ENCODE data around the gene CCSAP.

CCSAP gene

DNA sequence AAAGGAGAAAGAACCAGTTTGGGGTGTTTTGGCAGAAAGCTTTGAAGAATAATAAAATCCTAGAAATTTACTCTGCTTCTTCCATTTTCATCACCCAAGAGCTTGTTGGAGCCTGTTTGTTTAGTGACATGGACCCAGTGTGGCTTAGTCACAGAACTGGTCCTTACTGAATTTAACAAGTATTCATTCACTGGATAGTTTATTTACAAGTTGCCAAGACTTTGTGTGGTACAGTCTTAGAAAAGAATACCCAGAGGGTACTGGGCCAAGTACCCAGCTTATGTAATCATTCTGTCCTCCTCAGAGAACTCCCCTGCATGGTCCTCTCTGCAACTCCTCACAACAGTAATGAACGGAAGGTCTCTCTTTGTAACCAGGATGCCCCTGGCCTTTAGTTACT is 55.6 kb downstream of the CCSAP start:
- no peak for DNase-seq (ENCODE audit: low spot score)

DNA sequence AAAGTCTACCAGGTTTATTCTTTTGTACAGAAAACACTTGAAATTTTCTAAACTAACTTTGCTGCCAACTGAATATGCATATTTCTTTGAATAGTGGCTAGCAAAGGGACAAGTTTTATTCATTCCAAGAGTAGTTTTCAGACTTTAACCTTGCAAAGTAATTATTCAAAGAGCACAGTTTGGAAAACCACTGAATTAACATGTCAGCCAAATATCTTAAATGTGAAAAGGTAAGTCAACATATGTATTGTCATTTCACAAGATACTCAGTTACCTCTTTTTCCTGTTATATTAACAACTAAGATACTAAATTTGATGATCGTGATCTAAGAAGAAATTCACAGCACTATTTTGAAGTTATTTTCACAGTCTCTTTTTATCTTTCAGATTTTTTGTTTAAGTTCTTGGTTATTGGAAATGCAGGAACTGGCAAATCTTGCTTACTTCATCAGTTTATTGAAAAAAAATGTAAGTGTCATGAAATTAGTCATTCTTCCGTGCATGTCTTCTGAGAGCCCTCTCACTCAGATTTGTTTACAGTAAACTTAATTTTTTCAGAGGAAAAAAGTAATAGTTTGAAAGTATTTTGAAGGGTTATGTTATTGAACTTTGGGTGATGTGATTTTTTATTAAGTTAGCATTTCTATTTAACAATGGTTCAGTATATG is 56.6 kb downstream of the CCSAP start:
- DNase-seq (ENCODE audit: low spot score): no peak

DNA sequence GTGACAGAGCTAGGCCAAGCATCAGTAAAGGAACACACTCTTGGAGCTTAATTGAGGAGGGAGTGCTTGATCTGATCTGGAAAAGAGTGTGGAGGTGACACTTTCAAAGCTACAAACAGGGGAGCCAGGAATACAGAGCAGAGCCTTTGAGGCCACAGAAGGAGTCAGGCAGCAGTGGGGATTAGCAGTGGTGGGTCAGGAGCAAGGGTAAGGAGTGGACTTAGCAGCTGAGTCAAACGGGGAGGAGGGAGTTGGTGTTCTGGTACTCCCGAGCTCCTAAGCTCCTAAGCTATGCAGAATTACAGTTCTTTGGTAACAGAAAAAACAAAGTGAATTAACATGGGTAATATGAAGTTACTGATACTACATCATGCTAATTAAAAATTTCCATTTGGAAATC is 57.4 kb downstream of the CCSAP start:
- no peak for DNase-seq (ENCODE audit: low spot score)

- DNase-seq (ENCODE audit: low spot score): no peak
Observed at GRCh38 chr1:229284887-229285286, 58.0 kb downstream of the CCSAP start.

DNA sequence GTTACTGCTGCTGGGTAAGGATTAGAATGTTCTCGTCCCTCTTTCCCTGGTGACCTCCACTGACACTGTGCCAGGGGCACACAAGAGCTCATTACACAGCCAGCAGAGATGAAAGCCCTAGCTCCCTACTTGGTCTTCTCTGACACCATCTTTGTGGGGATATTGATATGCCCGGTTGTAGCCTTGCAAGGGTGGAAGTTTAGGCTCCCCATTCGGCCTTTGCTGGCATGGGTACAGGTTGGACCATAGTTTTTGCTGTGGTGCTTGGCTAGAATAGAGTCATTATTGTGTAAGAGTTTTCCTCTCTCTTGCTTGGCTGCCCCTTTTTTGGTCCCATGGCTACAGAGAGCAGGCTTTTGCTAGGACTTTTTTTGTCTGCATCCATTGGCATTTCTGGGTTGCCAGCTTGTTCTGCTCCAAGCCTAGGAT is 59.6 kb downstream of the CCSAP start:
- DNase-seq (ENCODE audit: low spot score): no peak

DNA sequence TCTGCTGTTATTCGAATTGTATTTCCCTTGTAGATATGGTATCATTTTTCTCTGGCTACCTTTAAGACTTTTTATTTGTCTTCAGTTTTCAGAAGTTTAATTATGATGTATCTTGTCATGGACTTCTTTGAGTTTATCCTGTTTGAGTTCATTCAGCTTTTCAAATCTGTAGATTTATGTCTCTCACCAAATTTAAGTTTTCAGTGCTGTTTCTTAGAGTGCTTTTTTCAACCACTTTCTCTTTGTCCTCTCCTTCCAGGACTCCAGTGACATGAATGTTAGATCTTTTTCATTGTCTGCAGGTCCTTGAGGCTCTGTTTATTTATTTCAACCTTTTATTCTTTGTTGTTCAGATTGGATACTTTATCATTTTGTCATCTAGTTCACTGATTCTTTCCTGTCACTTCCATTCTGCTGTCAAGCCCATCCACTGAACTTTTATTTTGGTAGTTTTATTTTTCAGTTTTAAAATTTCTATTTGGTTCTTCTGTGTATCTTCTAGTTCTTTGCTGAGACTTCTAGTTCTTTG is 60.5 kb downstream of the CCSAP start:
- DNase-seq (ENCODE audit: low spot score): no peak

DNA sequence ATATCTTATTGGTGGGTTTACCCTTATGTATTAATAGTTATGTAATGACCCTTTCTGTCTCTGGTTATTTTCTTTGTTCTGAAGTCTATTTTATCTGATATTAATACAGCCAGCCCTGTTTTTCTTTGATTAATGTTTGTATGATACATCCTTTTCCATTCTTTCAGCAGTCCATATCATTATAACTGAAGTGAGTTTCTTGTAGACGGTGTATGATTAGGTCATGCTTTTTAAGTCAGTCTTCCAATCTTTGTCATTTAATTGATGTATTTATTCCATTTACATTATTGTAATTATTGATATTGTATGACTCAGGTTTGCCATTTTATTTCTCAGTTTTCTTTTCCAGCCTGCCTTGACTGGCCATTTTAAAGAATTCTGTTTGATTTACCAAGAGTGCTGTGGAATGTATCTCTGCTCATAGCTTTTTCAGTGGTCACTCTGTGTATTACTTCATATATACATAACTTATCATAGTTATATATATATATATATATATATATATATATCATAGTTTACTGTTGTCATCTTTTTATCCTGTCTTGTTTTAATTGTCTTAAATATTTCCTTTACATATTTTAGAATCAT is 61.4 kb downstream of the CCSAP start:
- no peak for DNase-seq (ENCODE audit: low spot score)

- DNase-seq (ENCODE audit: low spot score): no peak
Observed at GRCh38 chr1:229280921-229281320, 61.9 kb downstream of the CCSAP start.

GRCh38 chr1:229280037-229280828 is 62.6 kb downstream of the CCSAP start:
- DNase-seq (ENCODE audit: low spot score): no peak

GRCh38 chr1:229279242-229279641 is 63.6 kb downstream of the CCSAP start:
- DNase-seq (ENCODE audit: low spot score): no peak

GRCh38 chr1:229278120-229278741 is 64.6 kb downstream of the CCSAP start:
- DNase-seq (ENCODE audit: low spot score): no peak

GRCh38 chr1:229275005-229275404 is 67.8 kb downstream of the CCSAP start:
- DNase-seq (ENCODE audit: low spot score): no peak

DNA sequence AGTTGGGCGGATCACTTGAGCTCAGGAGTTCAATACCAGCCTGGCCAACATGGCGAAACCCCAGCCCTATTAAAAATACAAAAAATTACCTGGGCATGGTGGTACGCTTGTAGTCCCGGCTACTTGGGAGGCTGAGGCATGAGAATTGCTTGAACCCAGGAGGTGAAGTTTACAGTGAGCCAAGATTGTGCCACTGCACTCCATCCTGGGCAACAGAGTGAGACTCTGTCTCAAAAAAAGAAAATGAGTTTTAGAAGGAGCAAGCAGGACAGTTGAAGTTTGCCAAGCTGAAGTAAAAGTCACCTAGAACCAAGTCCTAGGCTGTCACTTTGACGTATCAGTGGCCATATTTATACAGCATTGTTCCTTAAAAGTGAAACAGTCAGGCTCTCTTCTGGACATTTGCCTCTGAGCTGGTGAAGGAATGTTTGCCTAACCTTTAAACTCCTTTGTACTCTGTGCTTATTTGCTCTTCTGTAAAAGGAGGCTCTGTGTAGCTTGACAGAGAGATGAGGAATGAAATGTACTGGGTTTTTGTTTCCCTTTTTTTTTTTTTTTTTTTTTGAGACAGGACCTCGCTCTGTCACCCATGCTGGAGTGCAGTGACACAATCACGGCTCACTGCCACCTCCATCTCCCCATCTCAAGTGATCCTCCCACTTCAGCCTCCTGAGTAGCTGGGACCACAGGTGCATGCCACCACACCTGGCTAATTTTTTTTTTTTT is 69.2 kb downstream of the CCSAP start:
- peak; percentile 53 for DNase-seq (ENCODE audit: low spot score)

- DNase-seq (ENCODE audit: low spot score): no peak
Observed at GRCh38 chr1:229272164-229273158, 70.4 kb downstream of the CCSAP start.

DNA sequence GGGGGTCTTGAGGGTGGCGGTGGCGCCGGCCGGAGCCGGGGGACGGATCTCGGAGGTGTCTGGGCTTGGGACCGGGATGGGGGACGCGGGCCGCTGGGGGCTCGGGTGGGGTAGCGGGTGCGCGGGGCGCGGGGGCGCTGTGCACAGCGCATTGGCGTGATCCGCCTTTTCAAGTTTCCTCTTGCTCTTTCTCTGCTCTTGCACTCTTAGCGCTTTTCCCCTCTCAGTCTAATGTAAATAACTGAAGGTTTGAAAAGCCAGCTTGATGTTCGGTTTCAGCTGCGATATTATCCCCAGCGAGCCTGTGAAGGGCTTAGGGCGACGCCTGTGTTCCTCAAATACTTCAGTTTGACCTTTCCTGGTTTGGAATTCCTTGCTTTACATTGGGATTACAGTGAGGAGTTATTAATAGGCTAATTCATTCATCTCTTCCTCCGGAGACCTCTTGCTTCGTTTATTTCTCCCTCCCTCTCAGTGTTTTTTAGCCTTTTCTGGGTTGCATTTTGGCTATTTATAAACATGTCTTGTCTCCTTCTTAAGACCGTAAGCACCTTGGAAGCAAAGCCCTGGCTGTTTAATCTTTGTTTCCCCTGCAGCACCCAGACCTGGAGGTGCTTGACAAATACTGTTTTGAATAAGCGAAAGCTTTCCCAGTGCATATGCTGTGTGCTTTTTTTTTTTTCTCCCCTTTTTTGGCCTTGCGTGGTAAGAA is 71.2 kb downstream of the CCSAP start:
- DNase-seq (ENCODE audit: low spot score): no peak
